Brain microvascular endothelial cell (primary cell): ENCODE results near the gene ZCCHC2.

Source experiments
- DNase-seq: peaks from one replicate; pipeline ENCODE4 v3.0.0-alpha.2; 2020
- H3K27ac ChIP-seq: fragments of 250-450 bp; sonication (Bioruptor Pico); 2 replicates; pipeline ENCODE4 v1.5.1; 2020; ENCODE audit warnings: mild to moderate bottlenecking, moderate library complexity
- H3K27me3 ChIP-seq: fragments of 250-450 bp; sonication (Bioruptor Pico); replicated peaks from 2 replicates; pipeline ENCODE4 v1.5.1; 2020; ENCODE audit warnings: mild to moderate bottlenecking
- H3K36me3 ChIP-seq: fragments of 250-450 bp; sonication (Bioruptor Pico); replicated peaks from 2 replicates; pipeline ENCODE4 v1.5.1; 2020; ENCODE audit warnings: mild to moderate bottlenecking
- H3K4me3 ChIP-seq: 2 replicates; pipeline ENCODE4 v1.5.1; 2011; ENCODE audit warnings: low read depth, mild to moderate bottlenecking, control low read depth, low read length, moderate library complexity
- CTCF ChIP-seq: IDR thresholded peaks from 2 replicates; pipeline ENCODE4 v1.5.1; 2011; ENCODE audit warnings: low read depth, mild to moderate bottlenecking, moderate library complexity, low read length, control low read depth, inconsistent platforms; ENCODE audit errors: missing control alignments
- in situ Hi-C: cut with HindIII; loops from 2 replicates; pipeline ENCODE4 v1.10.0; 2017; ENCODE audit warnings: low sequenced_read_pairs, low pct_ligation_motif_present

ZCCHC2 gene

GRCh38 chr18:62531931-62532330 lies 9.1 kb downstream of the ZCCHC2 start:
- in situ Hi-C loops = no loop called here
- no peaks in the 10 kb centered on the region for H3K27me3 ChIP-seq
- H3K4me3 ChIP-seq = no peak overlapping the region
- no peak for TF ChIP-seq CTCF
- no peak overlapping the region for H3K27ac ChIP-seq
- DNase-seq = no peak
- H3K36me3 ChIP-seq = no peaks in the 10 kb centered on the region

- Histone ChIP-seq H3K27ac (no peak overlapping the region), H3K36me3 (no peaks in the 10 kb centered on the region), H3K4me3 (no peak overlapping the region), H3K27me3 (no peaks in the 10 kb centered on the region)
- TF ChIP-seq CTCF = no peak
- DNase-seq = no peak
- in situ Hi-C loops = no loop called here
Measured at GRCh38 chr18:62536005-62536404, 13.2 kb downstream of the ZCCHC2 start.

DNA sequence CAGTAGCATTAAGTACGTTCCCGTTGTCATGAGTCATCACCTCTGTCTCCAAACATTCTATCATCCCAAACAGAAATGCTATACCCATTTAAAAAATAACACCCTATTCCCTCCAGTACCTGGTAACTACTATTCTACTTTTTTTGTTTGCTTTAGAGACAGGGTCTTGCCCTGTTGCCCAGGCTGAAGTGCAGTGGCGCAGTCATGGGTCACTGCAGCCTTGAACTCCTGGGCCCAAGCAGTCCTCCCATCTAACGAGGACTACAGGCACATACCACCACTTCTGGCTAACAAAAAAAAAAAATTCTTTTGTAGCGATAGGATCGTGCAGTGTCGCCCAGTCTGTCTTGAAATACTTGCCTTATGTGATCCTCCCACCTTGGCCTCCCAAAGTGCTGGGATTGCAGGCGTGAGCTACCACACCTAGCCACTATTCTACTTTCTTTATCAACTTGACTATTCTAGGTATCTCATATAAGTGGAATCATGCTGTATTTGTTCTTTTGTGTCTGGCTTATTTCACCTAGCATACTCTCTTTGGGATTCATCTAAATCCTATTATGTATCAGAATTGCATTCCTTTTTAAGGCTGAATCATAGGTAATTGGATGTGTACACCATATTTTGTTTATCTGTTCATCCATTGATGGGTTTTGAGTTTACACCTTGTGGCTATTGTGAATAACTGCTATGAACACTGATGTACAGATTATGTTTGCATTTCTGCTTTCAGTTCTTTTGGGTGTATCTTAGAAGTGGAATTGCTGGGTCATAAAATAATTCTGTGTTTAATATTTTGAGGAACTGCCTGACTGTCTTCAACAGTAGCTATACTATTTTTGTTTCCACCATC lies 14.4 kb downstream of the ZCCHC2 start:
- in situ Hi-C loops = no loop called here

DNA sequence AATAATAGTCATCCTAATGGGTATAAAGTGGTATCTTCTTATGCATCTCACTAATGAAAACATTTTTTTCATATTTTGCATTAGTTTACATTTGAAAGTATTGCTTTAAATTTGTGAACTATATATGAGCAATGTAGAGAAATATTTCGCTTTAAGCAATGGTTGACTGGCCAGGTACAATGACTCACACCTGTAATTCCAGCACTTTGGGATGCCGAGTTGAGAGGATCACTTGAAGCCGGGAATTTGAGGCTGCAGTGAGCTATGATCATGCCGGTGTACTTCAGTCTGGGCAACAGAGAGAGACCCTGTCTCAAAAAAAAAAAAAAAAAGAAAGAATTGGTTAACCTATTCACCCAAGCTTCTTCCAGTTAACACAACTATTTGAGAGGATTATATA lies 15.1 kb downstream of the ZCCHC2 start:
- Histone ChIP-seq H3K27me3 (no peaks in the 10 kb centered on the region), H3K4me3 (no peak overlapping the region), H3K36me3 (no peaks in the 10 kb centered on the region), H3K27ac (no peak overlapping the region)
- in situ Hi-C loops = no loop called here
- no peak for DNase-seq
- no peak for TF ChIP-seq CTCF

More for the DNA sequence above, 14.4 kb downstream of the ZCCHC2 start:
- no peak for TF ChIP-seq CTCF
- H3K36me3 ChIP-seq = no peaks in the 10 kb centered on the region
- H3K27ac ChIP-seq = no peak overlapping the region
- no peak for DNase-seq
- no peak overlapping the region for H3K4me3 ChIP-seq
- H3K27me3 ChIP-seq = no peaks in the 10 kb centered on the region

GRCh38 chr18:62538881-62539280 lies 16.1 kb downstream of the ZCCHC2 start:
- no peaks in the 10 kb centered on the region for H3K36me3 ChIP-seq
- H3K4me3 ChIP-seq = no peak overlapping the region
- no peaks in the 10 kb centered on the region for H3K27me3 ChIP-seq
- no peak overlapping the region for H3K27ac ChIP-seq
- DNase-seq = no peak
- TF ChIP-seq CTCF = no peak
- in situ Hi-C loops = no loop called here
